Retina (tissue), 1 donor: ENCODE measurements around the gene INPP4B.
A peak's percentile ranks its signal among the peaks of the same experiment; 100 is the strongest.

ENCODE experiments used
- DNase-seq: peaks from one replicate; pipeline ENCODE4 v3.0.0-alpha.2; 2016

The INPP4B gene

GRCh38 chr4:142846108-142846728, at the start of gene INPP4B:
Gene INPP4B, minus strand, starts transcription at chr4:142846301.
- DNase-seq: peak; percentile 85

GRCh38 chr4:142893012-142893411, 46.9 kb upstream of the INPP4B start:
- no peak for DNase-seq

- DNase-seq: no peak
Observed at GRCh38 chr4:142886566-142886965, 40.5 kb upstream of the INPP4B start.

- no peak for DNase-seq
Observed at GRCh38 chr4:142883040-142883832, 37.1 kb upstream of the INPP4B start.

- no peak for DNase-seq
Observed at GRCh38 chr4:142882159-142882558, 36.1 kb upstream of the INPP4B start.

- no peak for DNase-seq
Observed at GRCh38 chr4:142881331-142881730, 35.2 kb upstream of the INPP4B start.

- no peak for DNase-seq
Observed at GRCh38 chr4:142875117-142875516, 29.0 kb upstream of the INPP4B start.

- no peak for DNase-seq
Observed at GRCh38 chr4:142874684-142875083, 28.6 kb upstream of the INPP4B start.

GRCh38 chr4:142866685-142867084, 20.6 kb upstream of the INPP4B start:
- DNase-seq: no peak

GRCh38 chr4:142861351-142861750, 15.2 kb upstream of the INPP4B start:
- no peak for DNase-seq

GRCh38 chr4:142858965-142859364, 12.9 kb upstream of the INPP4B start:
- no peak for DNase-seq

- DNase-seq: no peak
Observed at GRCh38 chr4:142858446-142858845, 12.3 kb upstream of the INPP4B start.

GRCh38 chr4:142856576-142856975, 10.5 kb upstream of the INPP4B start:
- DNase-seq: no peak

- no peak for DNase-seq
Observed at GRCh38 chr4:142850478-142850877, 4.4 kb upstream of the INPP4B start.

GRCh38 chr4:142846729-142847596, 862 bp upstream of the INPP4B start:
- peak; percentile 73 for DNase-seq

- peak; percentile 76 for DNase-seq
Observed at GRCh38 chr4:142845293-142846107, 601 bp downstream of the INPP4B start.

- DNase-seq: no peak
Observed at GRCh38 chr4:142844782-142845181, 1.3 kb downstream of the INPP4B start.

GRCh38 chr4:142840516-142841123, 5.5 kb downstream of the INPP4B start:
- DNase-seq: no peak

GRCh38 chr4:142838778-142839177, 7.3 kb downstream of the INPP4B start:
- no peak for DNase-seq

- DNase-seq: peak; percentile 24
Observed at GRCh38 chr4:142832022-142832421, 14.1 kb downstream of the INPP4B start.

- DNase-seq: no peak
Observed at GRCh38 chr4:142826503-142827241, 19.4 kb downstream of the INPP4B start.
